Epithelial cell of proximal tubule (primary cell): ENCODE data around the gene CEP290. TPM values are rescaled to one million over a fixed set of nuclear protein-coding genes. Genes with fewer than 3 reads are reported as not detected.

ENCODE experiments used
- DNase-seq: peaks from one replicate; pipeline ENCODE4 v3.0.0-alpha.2; 2011; ENCODE audit warnings: low read depth
- H3K4me3 ChIP-seq: 2 replicates; pipeline ENCODE4 v1.5.1; 2011; ENCODE audit warnings: low read depth, mild to moderate bottlenecking, low read length
- CTCF ChIP-seq: conservative IDR thresholded peaks from 2 replicates; pipeline ENCODE4 v1.5.1; 2012; ENCODE audit warnings: low read depth, mild to moderate bottlenecking, low read length
- total RNA-seq: library from RNA; depleted of rRNA; stranded (reverse); fragments of >200 nt; gene quantifications from 2 replicates; pipeline ENCODE4 v1.2.3, GENCODE V29; 2015

Gene CEP290
- total RNA-seq, 1 donor from 2014 or later = 7.0 TPM

GRCh38 chr12:88113871-88114270 lies 28.0 kb downstream of the CEP290 start:
- TF ChIP-seq CTCF = no peak
- no peak for DNase-seq
- no peak overlapping the region for H3K4me3 ChIP-seq

GRCh38 chr12:88111074-88111652 lies 30.7 kb downstream of the CEP290 start:
- H3K4me3 ChIP-seq = peak overlapping the region; percentile 34
- TF ChIP-seq CTCF = peak; percentile 52
- peak; percentile 20 for DNase-seq

- no peak overlapping the region for H3K4me3 ChIP-seq
- TF ChIP-seq CTCF = no peak
These were observed 33.9 kb downstream of the CEP290 start for GRCh38 chr12:88108021-88108420.

GRCh38 chr12:88093573-88093972 lies 48.3 kb downstream of the CEP290 start:
- no peak for DNase-seq
- no peak for TF ChIP-seq CTCF

More at GRCh38 chr12:88108021-88108420, 33.9 kb downstream of the CEP290 start:
- no peak for DNase-seq

GRCh38 chr12:88092771-88093170 lies 49.1 kb downstream of the CEP290 start:
- H3K4me3 ChIP-seq = no peak overlapping the region
- no peak for DNase-seq
- no peak for TF ChIP-seq CTCF

More at GRCh38 chr12:88093573-88093972, 48.3 kb downstream of the CEP290 start:
- no peak overlapping the region for H3K4me3 ChIP-seq

GRCh38 chr12:88084210-88084609 lies 57.7 kb downstream of the CEP290 start:
- no peak for TF ChIP-seq CTCF
- no peak overlapping the region for H3K4me3 ChIP-seq
- DNase-seq = no peak

- DNase-seq = no peak
- H3K4me3 ChIP-seq = no peak overlapping the region
- TF ChIP-seq CTCF = no peak
These were observed 58.3 kb downstream of the CEP290 start for GRCh38 chr12:88083634-88084033.
